Neural cell (in vitro differentiated cells): ENCODE data around the gene PRXL2B.

Experiments
- CTCF ChIP-seq: fragments of 450-650 bp; IDR thresholded peaks from 2 replicates; pipeline ENCODE4 v1.5.1; 2014; ENCODE audit warnings: antibody characterized with exemption, mild to moderate bottlenecking, moderate library complexity; ENCODE audit not compliant: poor library complexity, severe bottlenecking
- REST ChIP-seq: IDR thresholded peaks from 2 replicates; pipeline ENCODE4 v1.6.1; 2012; ENCODE audit warnings: borderline replicate concordance

- no peak for TF ChIP-seq REST
- TF ChIP-seq CTCF: no peak
These were observed 44.8 kb downstream of the PRXL2B start for GRCh38 chr1:2631136-2632050.
